Glomerular endothelial cell (primary cell): Measurements from ENCODE around the gene OR5K3. TPM values are rescaled to one million over a fixed set of nuclear protein-coding genes. Genes with fewer than 3 reads are reported as not detected.

Source experiments
- DNase-seq: peaks from one replicate; pipeline ENCODE4 v3.0.0-alpha.2; 2011; ENCODE audit warnings: low read depth, low spot score; ENCODE audit errors: extremely low read depth
- total RNA-seq: library from RNA; depleted of rRNA; stranded (reverse); fragments of >200 nt; gene quantifications from 2 replicates; pipeline ENCODE4 v1.2.3, GENCODE V29; 2015

Gene OR5K3
- total RNA-seq, 1 donor from 2014 or later: not detected

DNA sequence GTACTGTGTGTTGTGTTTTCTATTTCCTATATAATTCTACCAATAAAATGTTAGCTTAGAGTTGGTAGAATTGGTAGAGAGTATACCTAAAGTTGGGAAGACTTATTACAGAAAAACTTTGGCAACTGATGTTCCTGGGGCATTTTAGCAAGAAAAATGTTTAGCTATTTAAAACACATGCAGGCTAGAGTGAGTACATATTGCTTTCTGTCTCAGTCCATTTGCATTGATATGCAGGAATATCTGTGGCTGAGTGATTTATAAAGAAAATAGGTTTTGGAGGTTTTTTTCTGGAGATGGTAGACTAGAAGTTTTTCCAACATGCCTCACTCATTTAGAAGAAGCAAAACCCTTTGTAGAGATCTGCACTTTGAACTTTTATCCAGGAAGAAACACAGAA is 42.1 kb downstream of the OR5K3 start:
- no peak for DNase-seq

DNA sequence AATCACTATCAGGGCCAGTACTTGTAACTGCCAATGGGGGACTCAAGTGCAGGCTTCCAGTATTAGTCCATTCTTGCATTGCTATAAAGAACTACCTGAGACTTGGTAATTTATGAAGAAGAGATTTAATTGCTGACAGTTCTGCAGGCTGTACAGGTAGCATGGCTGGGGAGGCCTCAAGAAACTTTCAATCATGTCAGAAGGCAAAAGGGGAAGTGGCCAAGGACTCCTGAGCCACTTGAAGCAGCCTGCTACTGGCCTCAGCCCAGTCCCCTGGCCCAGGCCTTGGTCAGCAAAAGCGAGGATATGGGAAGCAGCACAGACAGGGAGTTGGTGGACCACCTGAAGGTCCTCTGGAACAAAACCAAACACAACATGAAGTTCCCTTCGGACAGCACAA is 43.3 kb downstream of the OR5K3 start:
- DNase-seq: no peak

GRCh38 chr3:98434412-98434811 is 43.9 kb downstream of the OR5K3 start:
- DNase-seq: no peak

- DNase-seq: no peak
Observed at GRCh38 chr3:98440283-98440682, 49.8 kb downstream of the OR5K3 start.

Other genes starting within 250 kb of the OR5K3 start
- gene OR5H14, start 243.2 kb upstream of the OR5K3 start, total RNA-seq: not detected in 2 replicates
- not detected in 2 replicates for gene OR5H15, start 224.0 kb upstream of the OR5K3 start, total RNA-seq
- gene OR5H6, start 126.4 kb upstream of the OR5K3 start, total RNA-seq: not detected in 2 replicates
- not detected in 2 replicates for gene OR5H2, start 108.2 kb upstream of the OR5K3 start, total RNA-seq
- not detected in 2 replicates for gene OR5K4, start 36.8 kb upstream of the OR5K3 start, total RNA-seq
- not detected in 2 replicates for gene OR5K1, start 72.5 kb downstream of the OR5K3 start, total RNA-seq
- not detected in 2 replicates for gene OR5K2, start 107.0 kb downstream of the OR5K3 start, total RNA-seq
- gene CLDND1, start 132.2 kb downstream of the OR5K3 start, total RNA-seq: 112 and 118 TPM in 2 replicates
- not detected in 2 replicates for gene GPR15, start 141.3 kb downstream of the OR5K3 start, total RNA-seq
- 27.2 and 29.6 TPM in 2 replicates for gene CPOX, start 202.9 kb downstream of the OR5K3 start, total RNA-seq